HCT116 (cell line): Measurements from ENCODE around the gene RHOBTB1.

ENCODE experiments used
- ATF3 ChIP-seq: IDR thresholded peaks from 2 replicates; pipeline ENCODE4 v1.6.1; 2012
- CBX3 ChIP-seq: IDR thresholded peaks from 2 replicates; pipeline ENCODE4 v1.6.1; 2012; ENCODE audit warnings: low read depth
- CTCF ChIP-seq, 3 experiments: fragments of 200-600 bp in 1 of 3; sonication (generic) in 1 of 3; IDR thresholded peaks in 2 of 3; conservative IDR thresholded peaks in 1 of 3; 2 replicates each; pipeline ENCODE4 v1.5.1; 2012 to 2017; ENCODE audit warnings: low read depth in 2 of 3, low read length in 2 of 3, antibody characterized with exemption in 1 of 3, borderline replicate concordance in 1 of 3, control low read depth in 1 of 3, mild to moderate bottlenecking in 1 of 3, mixed read lengths in 1 of 3, mixed run types in 1 of 3, moderate library complexity in 1 of 3; ENCODE audit not compliant: insufficient read depth in 1 of 3
- EZH2 ChIP-seq: fragments of 200-600 bp; sonication (generic); IDR thresholded peaks from 2 replicates; pipeline ENCODE4 v1.6.1; 2017; ENCODE audit warnings: antibody characterized with exemption, mixed run types
- POLR2A ChIP-seq: IDR thresholded peaks from 2 replicates; pipeline ENCODE4 v1.7.0; 2011; ENCODE audit warnings: borderline replicate concordance; ENCODE audit not compliant: insufficient read depth, insufficient read length; ENCODE audit errors: extremely low read depth
- POLR2AphosphoS5 ChIP-seq: IDR thresholded peaks from 2 replicates; pipeline ENCODE4 v1.6.1; 2011; ENCODE audit warnings: mild to moderate bottlenecking, low read depth, low read length, moderate library complexity
- SP1 ChIP-seq: IDR thresholded peaks from 2 replicates; pipeline ENCODE4 v1.6.1; 2012; ENCODE audit warnings: low read depth
- SRF ChIP-seq: IDR thresholded peaks from 2 replicates; pipeline ENCODE4 v1.6.1; 2012; ENCODE audit warnings: low read depth
- TCF7L2 ChIP-seq: IDR thresholded peaks from 2 replicates; pipeline ENCODE4 v1.7.0; 2011; ENCODE audit warnings: borderline replicate concordance, inconsistent platforms; ENCODE audit not compliant: insufficient read depth, insufficient read length; ENCODE audit errors: extremely low read depth
- TF ChIP-seq, protein P1 (sequence below): IDR thresholded peaks from 2 replicates; pipeline ENCODE4 v1.6.1; 2012
- TF ChIP-seq, protein P2 (sequence below): IDR thresholded peaks from 2 replicates; pipeline ENCODE4 v1.6.1; 2012; ENCODE audit warnings: low read depth

DNA sequence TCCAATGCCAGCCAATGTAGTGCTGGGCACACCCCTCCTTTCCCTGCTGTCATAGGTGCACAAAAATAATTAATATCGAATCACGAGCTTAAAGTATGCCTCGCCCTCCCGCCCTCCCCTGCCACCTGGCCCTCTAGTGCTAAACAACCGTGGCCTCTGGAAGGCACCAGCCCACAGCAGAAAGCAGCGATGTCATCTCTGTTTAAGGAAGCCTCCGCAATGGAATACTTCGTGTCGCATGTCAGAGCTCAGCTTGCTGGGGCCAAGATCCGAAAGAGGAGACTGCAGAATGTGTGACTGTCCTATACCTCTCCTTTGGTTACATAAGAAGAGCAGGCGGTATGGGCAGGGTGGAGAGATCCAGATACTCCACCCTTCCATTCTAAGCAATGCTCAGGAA lies 71.5 kb downstream of the RHOBTB1 start:
- TF ChIP-seq CTCF (IDR thresholded peaks at IDR 0.05 in 2 of 3, conservative IDR thresholded peaks at IDR 0.05 in 1 of 3; ENCODE audit: borderline replicate concordance in 1 of 3, insufficient read depth in 1 of 3, low read depth in 2 of 3, low read length in 2 of 3) (no peak), SP1 (no peak), ATF3 (no peak), CBX3 (no peak), POLR2AphosphoS5 (no peak), TCF7L2 (no peak), EZH2 (no peak), POLR2A (no peak), SRF (no peak)
- TF ChIP-seq, protein P1, sequence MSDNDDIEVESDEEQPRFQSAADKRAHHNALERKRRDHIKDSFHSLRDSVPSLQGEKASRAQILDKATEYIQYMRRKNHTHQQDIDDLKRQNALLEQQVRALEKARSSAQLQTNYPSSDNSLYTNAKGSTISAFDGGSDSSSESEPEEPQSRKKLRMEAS: no peak
- TF ChIP-seq, protein P2, sequence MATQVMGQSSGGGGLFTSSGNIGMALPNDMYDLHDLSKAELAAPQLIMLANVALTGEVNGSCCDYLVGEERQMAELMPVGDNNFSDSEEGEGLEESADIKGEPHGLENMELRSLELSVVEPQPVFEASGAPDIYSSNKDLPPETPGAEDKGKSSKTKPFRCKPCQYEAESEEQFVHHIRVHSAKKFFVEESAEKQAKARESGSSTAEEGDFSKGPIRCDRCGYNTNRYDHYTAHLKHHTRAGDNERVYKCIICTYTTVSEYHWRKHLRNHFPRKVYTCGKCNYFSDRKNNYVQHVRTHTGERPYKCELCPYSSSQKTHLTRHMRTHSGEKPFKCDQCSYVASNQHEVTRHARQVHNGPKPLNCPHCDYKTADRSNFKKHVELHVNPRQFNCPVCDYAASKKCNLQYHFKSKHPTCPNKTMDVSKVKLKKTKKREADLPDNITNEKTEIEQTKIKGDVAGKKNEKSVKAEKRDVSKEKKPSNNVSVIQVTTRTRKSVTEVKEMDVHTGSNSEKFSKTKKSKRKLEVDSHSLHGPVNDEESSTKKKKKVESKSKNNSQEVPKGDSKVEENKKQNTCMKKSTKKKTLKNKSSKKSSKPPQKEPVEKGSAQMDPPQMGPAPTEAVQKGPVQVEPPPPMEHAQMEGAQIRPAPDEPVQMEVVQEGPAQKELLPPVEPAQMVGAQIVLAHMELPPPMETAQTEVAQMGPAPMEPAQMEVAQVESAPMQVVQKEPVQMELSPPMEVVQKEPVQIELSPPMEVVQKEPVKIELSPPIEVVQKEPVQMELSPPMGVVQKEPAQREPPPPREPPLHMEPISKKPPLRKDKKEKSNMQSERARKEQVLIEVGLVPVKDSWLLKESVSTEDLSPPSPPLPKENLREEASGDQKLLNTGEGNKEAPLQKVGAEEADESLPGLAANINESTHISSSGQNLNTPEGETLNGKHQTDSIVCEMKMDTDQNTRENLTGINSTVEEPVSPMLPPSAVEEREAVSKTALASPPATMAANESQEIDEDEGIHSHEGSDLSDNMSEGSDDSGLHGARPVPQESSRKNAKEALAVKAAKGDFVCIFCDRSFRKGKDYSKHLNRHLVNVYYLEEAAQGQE: no peak
